Superior temporal gyrus (tissue), 1 donor: ENCODE measurements around the gene SBDS.
"Not testable (repeated sequence)": the region's sequence is repeated elsewhere in the genome, so short reads cannot be mapped to it uniquely, and the experiment has no call there.

Experiments used
- DNase-seq: peaks from one replicate; pipeline ENCODE4 v3.0.0-alpha.2; 2016; ENCODE audit errors: extremely low spot score

Gene SBDS

DNA sequence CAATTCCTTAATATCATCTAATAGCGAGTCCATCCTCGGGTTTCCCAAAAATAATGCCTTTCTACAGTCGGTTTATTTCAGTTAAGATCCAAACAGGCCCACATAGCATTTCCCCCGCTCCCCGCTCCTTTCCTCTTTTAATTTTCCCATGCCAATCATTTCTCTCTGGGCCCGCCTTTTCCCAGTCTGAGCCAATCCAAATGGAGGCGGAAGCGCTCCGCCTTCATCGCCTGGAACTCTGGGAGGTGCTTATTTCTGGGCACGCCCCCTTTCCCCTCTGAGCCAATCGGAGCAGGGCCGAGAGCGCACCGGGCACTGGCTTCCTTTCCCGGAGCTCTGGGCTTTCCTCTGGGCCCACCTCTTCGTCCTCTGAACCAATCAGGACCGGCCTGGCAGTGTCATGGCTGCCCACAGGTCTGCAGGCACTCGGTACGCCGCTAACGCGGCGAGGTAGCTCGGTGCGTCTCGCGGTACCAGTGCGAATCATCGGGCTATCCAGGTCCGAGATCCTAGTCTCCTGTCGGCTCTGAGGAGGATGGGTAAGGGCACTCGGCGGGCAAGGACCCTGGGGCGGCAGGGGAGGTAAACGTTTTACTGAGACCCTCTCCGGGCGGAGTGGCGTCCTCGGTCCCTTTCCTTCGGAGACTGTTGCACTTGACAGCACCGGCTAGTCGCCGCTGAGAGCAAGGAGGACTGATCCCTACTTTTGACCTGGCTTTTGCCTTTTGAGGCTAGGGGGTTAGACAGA is 1.2 kb upstream of the SBDS start, which contains the start of gene TYW1:
TSS of gene TYW1 (plus strand) at position 390 of the 748 bp plus-strand sequence. CDS start at position 536, 146 bp downstream.
- peak; percentile 99 for DNase-seq

DNA sequence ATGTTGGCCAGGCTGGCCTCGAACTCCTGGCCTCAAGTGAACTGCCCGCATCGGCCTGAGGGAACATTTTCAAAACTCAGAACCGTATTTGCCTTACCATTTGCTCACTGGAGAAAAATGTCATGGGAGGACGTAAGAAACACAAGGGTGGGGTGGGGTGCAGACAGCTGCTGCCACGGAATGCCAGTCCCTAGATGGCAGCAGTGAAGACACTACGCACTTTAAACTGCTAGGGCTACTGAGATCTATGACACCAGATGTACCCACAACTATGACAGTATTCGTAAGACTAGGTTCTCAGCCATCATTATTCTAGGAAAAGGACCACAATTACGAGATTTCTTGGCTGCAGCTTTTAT is 716 bp downstream of the SBDS start:
- DNase-seq: peak; percentile 68

DNA sequence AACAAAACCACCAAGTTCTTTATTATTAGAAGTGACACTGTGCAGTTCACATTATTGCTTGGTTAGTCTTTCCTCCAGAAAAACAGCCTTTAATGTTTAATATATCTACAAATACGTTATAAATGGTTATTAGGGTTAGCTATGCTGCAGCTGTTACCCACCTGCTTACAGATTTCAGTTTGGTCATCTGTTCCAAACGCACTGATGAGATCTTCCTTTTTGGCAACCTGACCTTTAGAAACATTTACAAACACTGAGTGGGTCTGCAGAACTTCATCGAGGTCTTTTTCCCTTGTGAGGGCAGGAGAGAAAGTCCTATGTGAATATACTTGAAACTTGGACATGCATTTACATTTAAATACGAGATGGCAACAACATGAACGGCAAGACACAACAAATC is 1.3 kb downstream of the SBDS start:
- DNase-seq: not testable (repeated sequence)

DNA sequence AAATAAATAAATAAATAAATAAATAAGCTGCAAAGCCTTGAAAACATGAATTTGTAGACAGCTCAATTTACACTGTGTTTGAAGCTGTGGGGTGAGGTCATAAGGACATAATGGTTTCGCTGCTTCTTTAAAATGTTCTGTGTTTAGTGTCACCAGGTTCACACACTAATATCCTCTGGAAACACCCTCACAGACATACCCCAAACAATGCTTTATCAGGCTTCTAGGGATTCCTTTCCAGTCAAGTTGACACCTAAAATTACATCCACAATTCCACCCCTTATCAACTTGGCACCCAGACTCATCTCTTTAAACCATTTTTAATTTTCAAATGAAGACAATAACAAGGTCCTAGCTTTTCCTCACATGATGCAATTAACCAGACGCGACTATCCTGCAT is 5.8 kb downstream of the SBDS start:
- not testable (repeated sequence) for DNase-seq

DNA sequence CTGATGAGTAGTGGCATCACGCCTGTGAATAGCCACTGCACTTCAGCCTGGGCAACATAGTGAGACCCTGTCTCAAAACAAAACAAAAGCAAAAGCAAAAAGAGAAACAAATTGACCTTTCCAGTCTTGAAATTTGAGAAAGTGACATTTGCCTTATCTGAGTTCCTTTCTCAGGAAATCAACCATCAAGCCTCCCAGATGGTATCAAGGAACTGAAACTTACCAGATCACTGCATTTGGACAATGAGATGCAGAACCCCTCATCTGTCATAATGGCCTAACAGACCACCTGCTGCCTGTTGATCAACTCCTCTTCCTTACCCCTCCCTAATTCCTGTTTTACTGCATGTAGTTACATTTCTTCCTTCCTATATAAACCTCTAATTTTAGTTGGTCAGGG is 15.1 kb downstream of the SBDS start:
- DNase-seq: not testable (repeated sequence)

DNA sequence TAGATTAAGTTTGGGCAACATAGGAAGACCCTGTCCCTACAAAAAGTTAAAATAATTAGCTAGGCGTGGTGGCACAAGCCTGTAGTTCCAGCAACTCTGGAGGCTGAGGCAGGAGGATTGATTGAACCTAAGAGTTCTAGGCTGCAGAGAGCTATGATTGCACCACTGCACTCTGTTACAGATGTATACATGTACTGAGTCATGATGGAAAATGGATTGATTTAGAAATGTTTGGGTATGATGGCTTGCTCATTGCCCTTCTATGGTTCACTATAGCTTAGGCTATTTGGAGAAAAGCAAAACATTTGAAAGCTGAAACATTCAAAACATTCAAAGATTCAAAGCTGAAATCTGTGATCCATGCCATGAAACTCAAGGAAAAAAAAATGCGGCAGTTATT is 16.4 kb downstream of the SBDS start:
- DNase-seq: not testable (repeated sequence)

DNA sequence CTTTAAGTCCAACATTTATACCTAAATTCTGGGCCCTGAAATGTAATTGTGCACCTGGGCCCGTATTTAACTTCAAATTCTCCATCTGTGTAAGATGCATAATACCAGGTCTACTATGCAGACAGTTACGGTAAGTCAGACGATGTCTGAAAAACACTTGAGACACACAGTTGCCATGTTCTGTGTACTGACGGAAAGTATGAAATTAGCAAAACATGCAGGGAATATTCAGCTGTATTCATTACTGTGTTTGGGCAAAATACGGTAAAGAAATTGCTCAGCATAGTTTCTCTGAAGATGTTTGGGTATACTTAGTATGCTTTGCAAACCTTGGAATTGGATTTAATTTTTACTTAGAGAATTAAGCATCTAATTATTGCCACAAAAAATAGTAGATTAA is 17.1 kb downstream of the SBDS start:
- not testable (repeated sequence) for DNase-seq

DNA sequence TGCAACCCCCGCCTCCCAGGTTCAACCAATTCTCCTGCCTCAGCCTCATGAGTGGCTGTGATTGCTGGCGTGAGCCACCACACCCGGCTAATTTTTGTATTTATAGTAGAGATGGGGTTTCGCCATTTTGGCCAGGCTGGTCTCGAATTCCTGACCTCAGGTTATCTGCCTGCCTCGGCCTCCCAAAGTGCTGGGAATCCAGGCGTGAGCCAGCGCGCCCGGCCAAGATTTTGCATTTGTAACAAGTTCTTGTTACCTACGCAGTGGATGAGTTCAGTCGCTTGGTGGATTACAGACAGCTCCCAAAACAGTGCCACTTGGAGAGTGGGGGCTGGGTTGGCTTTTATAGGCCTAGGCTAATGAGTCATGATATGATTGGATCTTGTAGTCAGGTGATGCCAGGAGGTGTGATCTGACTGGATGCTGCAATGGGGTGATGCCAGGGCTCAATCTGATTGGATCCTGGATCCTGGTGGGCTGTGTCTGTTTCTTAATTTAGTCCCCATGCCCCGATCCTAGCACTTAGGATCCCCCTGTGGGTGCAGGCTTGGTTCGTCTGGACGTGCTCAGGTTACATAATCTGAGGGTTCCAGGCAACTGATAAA is 20.3 kb downstream of the SBDS start:
- DNase-seq: no peak

DNA sequence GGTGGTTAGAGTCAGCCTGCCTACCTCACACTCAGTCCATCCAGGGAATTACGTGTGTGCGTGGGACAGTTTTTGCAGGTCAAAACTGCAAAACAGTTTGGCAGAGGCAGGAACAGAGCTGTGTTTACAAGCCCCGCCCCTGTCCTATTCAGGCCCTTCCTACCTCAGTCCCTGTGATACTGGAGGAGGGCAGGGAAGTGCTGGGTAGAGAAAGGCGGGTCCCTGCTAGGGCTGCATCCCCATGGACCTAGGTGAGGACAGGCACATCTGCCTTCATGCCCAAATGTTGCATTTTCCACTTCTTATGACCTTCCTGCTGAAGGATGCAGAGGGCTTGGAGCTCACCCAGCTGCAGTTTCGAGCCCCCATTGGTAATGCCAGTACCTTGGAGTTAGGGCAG is 25.1 kb downstream of the SBDS start:
- no peak for DNase-seq

DNA sequence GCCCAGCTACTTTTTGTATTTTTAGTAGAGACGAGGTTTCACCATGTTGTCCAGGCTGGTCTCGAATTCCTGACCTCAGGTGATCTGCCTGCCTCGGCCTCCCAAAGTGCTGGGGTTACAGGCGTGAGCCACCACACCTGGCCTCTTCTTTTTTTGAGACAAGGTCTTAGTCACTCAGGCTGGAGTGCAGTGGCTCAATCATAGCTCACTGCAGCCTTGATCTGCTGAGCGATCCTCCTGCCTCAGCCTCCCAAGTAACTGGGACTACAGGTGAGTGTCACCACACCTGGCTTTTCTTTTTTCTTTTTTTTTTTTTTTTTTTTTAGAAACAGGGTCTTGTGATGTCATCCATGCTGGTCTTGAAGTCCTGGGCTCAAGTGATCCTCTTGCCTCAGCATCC is 26.4 kb downstream of the SBDS start:
- not testable (repeated sequence) for DNase-seq

DNA sequence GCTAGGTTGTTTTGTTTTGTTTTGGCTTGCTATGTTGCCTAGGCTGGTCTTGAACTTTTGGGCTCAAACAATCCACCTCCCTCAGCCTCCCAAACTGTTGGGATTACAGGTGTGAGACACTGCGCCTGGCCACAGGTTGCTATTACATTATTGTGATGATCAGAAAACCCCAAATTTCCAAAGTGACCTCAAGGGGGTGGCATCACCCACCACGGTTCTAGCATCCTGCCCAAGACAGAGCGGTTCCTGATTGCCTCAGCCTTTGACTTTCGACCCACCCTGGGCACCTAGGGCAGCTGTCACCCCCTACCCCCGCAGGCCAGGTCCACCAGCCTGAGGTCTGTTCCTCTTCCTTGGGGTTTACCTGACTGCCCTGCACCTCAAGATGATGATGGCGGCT is 28.4 kb downstream of the SBDS start:
- no peak for DNase-seq

DNA sequence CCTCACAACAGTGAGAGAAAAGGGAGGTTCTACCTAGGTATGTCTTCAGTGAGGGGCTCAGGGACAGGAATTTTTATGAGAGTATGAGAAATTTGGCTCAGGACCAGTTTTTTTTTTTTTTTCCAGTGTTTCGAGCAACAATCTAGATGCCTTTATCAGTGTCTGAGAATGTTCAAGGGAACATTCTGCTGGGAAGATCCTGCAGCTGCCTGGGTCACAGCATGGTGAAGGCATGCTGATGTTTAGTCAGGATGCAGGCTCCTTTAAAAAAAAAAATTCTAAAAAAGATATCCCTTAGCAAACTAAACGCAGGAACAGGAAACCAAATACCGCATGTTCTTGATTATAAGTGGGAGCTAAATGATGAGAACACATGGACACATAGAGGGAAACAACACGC is 31.0 kb downstream of the SBDS start:
- no peak for DNase-seq

DNA sequence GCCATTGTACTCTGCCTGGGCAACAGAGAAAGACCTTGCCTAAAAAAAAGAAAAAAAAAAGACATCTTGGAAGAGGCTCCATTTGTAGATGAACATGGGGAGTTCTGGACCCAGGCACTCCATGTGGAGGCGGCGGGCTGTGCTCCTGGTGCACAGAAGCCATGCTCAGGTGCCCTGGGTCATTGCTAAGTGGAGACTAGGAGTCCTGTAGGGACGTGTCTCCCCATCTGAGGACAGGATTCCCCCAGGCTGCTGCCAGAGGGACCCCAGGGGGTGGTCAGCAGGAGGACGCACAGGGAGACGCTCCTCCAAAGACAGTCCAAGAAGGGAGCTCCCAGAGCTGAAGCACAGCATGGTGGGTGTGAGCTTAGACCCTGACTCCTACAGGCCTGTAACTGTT is 34.3 kb downstream of the SBDS start:
- no peak for DNase-seq

DNA sequence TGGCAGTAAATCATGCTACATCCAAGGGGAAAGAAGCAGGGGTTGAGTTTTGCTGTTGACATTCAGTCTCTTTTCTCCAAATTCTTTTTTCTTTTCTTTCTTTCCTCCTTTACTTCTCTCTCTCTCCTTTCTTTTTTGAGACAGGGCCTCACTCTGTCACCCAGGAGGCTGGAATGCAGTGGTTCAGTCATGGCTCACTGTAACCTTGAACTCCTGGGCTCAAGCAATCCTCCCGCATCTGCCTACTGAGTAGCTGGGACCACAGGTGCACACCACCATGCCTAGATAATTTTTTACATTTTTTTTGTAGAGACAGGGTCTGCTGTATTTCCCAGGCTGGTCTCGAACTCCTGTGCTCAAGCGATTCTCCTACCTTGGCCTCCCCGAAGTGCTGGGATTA is 35.2 kb downstream of the SBDS start:
- no peak for DNase-seq

DNA sequence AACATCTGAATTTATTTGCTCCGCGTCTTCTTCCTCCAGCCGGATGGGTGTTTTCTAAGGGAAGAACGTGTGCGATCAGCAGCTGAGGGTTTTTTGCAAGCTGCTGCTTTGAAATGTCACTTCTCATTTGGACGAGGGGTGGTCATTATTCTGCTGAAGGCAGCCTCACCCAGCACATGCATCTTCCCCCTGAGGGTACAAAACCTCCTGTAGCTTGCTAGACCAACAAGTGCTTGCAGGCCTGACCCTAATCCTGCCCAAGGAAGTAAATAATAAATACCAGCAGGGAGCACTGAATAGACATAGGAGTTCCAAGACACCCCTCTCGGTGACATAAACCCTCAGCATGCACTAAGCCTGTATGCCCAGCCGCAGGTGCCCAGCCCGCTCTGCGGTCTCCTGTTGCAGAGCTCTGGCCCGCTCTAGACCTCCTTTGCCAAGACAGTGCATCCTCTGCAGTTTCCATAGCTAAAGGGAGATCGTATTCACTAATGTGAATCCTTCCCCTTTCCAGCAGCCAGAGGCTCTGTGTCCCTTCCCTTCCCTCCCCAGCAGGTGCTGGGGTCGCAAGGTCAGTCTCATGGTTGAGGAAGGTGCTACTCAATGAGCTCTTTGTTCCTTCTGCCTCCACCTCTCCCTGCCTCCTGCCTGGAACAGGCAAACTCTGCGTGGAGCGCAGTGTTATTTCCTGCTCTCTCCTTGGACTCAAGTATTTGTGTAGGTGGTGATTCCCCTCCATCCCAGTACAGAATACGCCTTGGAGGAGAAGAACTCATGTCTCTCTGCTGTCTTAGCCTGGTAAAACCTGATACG is 36.6 kb downstream of the SBDS start:
- DNase-seq: no peak

DNA sequence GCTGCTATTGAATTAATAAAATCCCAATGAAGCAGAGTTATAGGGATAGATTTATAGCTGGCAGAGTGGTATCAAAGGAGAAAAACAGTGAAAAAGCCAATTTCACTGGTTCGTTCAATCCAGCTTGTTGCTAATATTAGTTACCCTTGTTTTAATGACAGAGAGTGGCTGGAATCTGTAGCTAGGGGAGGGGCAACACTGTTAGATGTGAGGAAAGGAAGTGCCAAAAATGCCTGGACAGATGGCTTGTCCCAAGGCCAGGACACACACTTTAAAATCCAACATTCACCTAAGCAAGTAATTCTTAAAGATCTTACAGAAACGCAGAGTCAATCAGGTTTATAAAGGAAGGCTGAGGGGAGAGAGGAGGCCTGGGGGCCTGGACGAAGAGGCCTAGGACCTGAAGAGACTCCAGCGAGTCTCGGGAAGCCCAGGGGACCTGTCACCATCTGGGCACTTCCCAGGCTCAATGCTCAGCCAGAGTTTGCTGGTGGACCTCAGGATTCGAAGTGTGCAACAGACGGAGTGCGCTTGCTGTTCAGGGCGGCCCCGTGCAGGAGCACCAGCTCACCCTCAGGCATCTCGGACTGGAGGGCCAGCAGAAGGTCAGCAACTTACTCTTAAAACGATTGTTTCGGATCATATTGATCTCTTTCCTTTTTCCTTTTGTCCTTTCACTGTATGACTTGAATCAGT is 37.6 kb downstream of the SBDS start:
- no peak for DNase-seq

DNA sequence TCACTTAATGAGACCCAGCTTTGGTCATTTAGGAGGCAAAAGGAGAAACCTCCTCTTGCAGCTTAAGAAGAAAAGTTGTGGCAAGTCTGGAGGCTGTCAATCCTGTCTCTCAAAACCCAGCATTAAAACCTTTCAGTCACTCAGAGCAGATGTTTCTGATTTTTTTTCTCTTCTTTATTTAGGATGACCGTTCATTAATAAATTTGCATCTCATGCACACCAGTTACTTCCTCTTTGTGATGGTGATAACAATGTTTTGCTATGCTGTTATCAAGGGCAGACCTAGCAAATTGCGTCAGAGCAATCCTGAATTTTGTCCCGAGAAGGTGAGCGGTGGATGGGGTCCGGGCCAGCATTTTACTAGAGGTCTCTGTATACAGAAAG is 42.4 kb downstream of the SBDS start:
- DNase-seq: no peak

DNA sequence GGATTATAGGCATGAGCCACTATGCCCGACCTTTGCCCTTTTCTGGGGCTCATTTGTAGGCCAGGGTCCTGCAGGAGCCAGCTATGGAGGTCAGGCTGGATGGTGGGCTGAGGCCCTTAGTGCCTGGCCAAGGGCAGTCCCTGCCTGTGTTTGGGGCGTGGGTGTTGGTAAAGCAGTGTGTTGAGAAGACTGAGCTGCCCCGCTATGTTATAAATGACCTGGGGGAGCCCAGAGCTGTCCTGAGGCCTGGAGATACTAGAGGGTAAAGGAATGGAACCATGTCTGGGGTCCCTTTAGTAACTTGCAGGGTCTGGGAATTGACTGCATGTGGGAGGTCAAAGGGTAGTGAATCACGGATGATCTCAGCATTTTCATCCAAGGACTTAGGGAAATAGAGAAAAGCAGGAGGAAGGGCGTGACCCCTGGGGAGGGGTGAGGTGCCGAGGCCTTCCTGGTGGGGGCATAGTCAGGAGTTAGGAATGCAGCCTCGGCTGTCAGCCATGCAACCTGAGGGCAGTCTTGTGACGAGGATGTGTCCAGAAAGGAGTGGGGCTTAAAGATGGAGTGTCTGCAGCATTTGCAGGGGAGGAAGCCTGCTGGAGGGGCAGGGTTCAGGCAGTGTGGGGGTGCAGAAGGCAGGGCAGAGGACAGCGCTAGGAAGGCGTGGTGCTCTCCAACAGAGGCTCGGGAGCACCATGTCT is 42.9 kb downstream of the SBDS start:
- DNase-seq: no peak

DNA sequence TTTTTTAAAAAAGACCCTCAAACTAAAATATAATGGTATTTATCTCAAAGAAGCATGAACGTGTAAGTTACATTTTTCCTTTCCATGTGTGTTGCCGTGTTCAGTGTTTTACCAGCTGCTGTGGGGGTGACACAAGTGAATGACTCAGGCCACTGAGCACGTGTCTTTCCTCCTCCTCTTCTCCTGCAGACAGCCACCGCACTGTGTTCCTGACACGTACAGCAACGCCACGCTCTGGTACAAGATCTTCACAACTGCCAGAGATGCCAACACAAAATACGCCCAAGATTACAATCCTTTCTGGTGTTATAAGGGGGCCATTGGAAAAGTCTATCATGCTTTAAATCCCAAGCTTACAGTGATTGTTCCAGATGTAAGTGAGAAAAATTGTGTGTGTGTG is 44.6 kb downstream of the SBDS start:
- peak; percentile 85 for DNase-seq

DNA sequence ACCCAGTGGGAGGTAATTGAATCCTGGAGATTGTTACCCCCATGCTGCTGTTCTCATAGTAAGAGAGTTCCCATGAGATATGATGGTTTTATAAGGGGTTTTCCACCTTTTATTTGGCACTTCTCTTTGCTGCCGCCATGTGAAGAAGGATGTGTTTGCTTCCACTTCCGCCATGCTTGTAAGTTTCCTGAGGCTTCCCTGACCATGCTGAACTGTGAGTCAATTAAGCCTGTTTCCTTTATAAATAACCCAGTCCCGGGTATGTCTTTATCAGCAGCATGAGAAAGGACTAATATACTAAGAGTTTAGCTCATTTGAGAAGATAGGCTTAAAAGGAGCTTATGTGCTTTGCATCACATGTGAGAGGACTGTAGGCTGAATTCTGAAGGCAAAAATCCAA is 45.1 kb downstream of the SBDS start:
- no peak for DNase-seq

DNA sequence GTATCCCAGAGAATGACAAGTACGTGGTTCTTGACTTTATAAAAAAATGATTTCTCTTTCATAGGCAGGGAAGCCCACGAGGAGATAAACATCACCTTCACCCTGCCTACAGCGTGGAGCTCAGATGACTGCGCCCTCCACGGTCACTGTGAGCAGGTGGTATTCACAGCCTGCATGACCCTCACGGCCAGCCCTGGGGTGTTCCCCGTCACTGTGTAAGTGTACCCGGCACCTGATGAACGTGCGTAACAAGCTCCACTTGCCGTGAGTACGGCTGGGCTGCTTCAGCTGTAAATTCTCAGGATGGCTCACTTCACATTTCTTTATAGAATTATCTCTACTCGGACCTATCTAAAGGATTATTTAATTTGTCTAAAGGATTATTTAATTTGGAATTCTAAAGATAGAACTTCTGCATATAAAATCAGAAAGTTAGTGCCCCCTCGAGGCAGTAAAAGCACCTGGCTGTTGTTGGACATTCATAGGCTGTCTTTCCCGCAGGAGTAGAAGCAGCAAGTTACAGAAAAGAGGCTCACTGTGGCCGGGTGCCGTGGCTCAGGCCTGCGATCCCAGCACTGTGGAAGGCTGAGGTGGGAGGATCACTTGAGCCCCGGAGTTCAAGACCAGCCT is 46.8 kb downstream of the SBDS start:
- DNase-seq: no peak
